ENCODE data around the gene HPCAL4.

The HPCAL4 gene

GRCh38 chr1:39698568-39698967 is 7.3 kb upstream of the HPCAL4 start:
- Histone ChIP-seq H3K9me3 (ENCODE audit: control insufficient read depth, insufficient read depth, low read length) (no peaks in the 10 kb centered on the region), H3K4me1 (ENCODE audit: control insufficient read depth, insufficient read depth, low read length) (no peaks in the 10 kb centered on the region), H3K36me3 (ENCODE audit: control insufficient read depth, insufficient read depth, low read length) (no peaks in the 10 kb centered on the region), H3K9ac (ENCODE audit: low read depth, low read length) (no peak overlapping the region), H3K27me3 (ENCODE audit: control insufficient read depth, insufficient read depth, low read length) (peaks cover 94% of the 10 kb centered on the region), H3K4me3 (ENCODE audit: low read depth, low read length) (no peak overlapping the region)

- Histone ChIP-seq H3K9me3 (ENCODE audit: control insufficient read depth, insufficient read depth, low read length) (no peaks in the 10 kb centered on the region), H3K4me3 (ENCODE audit: low read depth, low read length) (no peak overlapping the region), H3K27me3 (ENCODE audit: control insufficient read depth, insufficient read depth, low read length) (peaks cover 96% of the 10 kb centered on the region), H3K9ac (ENCODE audit: low read depth, low read length) (no peak overlapping the region), H3K36me3 (ENCODE audit: control insufficient read depth, insufficient read depth, low read length) (no peaks in the 10 kb centered on the region), H3K4me1 (ENCODE audit: control insufficient read depth, insufficient read depth, low read length) (no peaks in the 10 kb centered on the region)
Observed at GRCh38 chr1:39696448-39696847, 5.2 kb upstream of the HPCAL4 start.

GRCh38 chr1:39695016-39695415 is 3.8 kb upstream of the HPCAL4 start:
- no peaks in the 10 kb centered on the region for H3K36me3 ChIP-seq (ENCODE audit: control insufficient read depth, insufficient read depth, low read length)

GRCh38 chr1:39694026-39694425 is 2.8 kb upstream of the HPCAL4 start:
- Histone ChIP-seq H3K27me3 (ENCODE audit: control insufficient read depth, insufficient read depth, low read length) (peaks cover 95% of the 10 kb centered on the region), H3K9me3 (ENCODE audit: control insufficient read depth, insufficient read depth, low read length) (no peaks in the 10 kb centered on the region), H3K9ac (ENCODE audit: low read depth, low read length) (no peak overlapping the region), H3K4me3 (ENCODE audit: low read depth, low read length) (no peak overlapping the region), H3K36me3 (ENCODE audit: control insufficient read depth, insufficient read depth, low read length) (no peaks in the 10 kb centered on the region), H3K4me1 (ENCODE audit: control insufficient read depth, insufficient read depth, low read length) (no peaks in the 10 kb centered on the region)

More at GRCh38 chr1:39695016-39695415, 3.8 kb upstream of the HPCAL4 start:
- no peaks in the 10 kb centered on the region for H3K9me3 ChIP-seq (ENCODE audit: control insufficient read depth, insufficient read depth, low read length)
- H3K27me3 ChIP-seq (ENCODE audit: control insufficient read depth, insufficient read depth, low read length): peaks cover 94% of the 10 kb centered on the region
- H3K9ac ChIP-seq (ENCODE audit: low read depth, low read length): no peak overlapping the region
- no peak overlapping the region for H3K4me3 ChIP-seq (ENCODE audit: low read depth, low read length)
- H3K4me1 ChIP-seq (ENCODE audit: control insufficient read depth, insufficient read depth, low read length): no peaks in the 10 kb centered on the region

- H3K9me3 ChIP-seq (ENCODE audit: control insufficient read depth, insufficient read depth, low read length): no peaks in the 10 kb centered on the region
- peak overlapping the region; percentile 55 for H3K4me3 ChIP-seq (ENCODE audit: low read depth, low read length)
- H3K9ac ChIP-seq (ENCODE audit: low read depth, low read length): no peak overlapping the region
- H3K4me1 ChIP-seq (ENCODE audit: control insufficient read depth, insufficient read depth, low read length): no peaks in the 10 kb centered on the region
- peaks cover 95% of the 10 kb centered on the region for H3K27me3 ChIP-seq (ENCODE audit: control insufficient read depth, insufficient read depth, low read length)
- no peaks in the 10 kb centered on the region for H3K36me3 ChIP-seq (ENCODE audit: control insufficient read depth, insufficient read depth, low read length)
Observed at GRCh38 chr1:39692152-39693074, 1.2 kb upstream of the HPCAL4 start.

- peak overlapping the region; percentile 53 for H3K4me3 ChIP-seq (ENCODE audit: low read depth, low read length)
- H3K4me1 ChIP-seq (ENCODE audit: control insufficient read depth, insufficient read depth, low read length): no peaks in the 10 kb centered on the region
- H3K27me3 ChIP-seq (ENCODE audit: control insufficient read depth, insufficient read depth, low read length): peaks cover 95% of the 10 kb centered on the region
- no peaks in the 10 kb centered on the region for H3K9me3 ChIP-seq (ENCODE audit: control insufficient read depth, insufficient read depth, low read length)
- H3K36me3 ChIP-seq (ENCODE audit: control insufficient read depth, insufficient read depth, low read length): no peaks in the 10 kb centered on the region
- no peak overlapping the region for H3K9ac ChIP-seq (ENCODE audit: low read depth, low read length)
Observed at GRCh38 chr1:39690794-39691382, 345 bp downstream of the HPCAL4 start.

GRCh38 chr1:39690225-39690624 is 1.0 kb downstream of the HPCAL4 start:
- Histone ChIP-seq H3K4me1 (ENCODE audit: control insufficient read depth, insufficient read depth, low read length) (no peaks in the 10 kb centered on the region), H3K9me3 (ENCODE audit: control insufficient read depth, insufficient read depth, low read length) (no peaks in the 10 kb centered on the region), H3K27me3 (ENCODE audit: control insufficient read depth, insufficient read depth, low read length) (peaks cover 93% of the 10 kb centered on the region), H3K9ac (ENCODE audit: low read depth, low read length) (no peak overlapping the region), H3K36me3 (ENCODE audit: control insufficient read depth, insufficient read depth, low read length) (no peaks in the 10 kb centered on the region), H3K4me3 (ENCODE audit: low read depth, low read length) (peak overlapping the region; percentile 8)

- Histone ChIP-seq H3K4me3 (ENCODE audit: low read depth, low read length) (peak overlapping the region; percentile 13), H3K9ac (ENCODE audit: low read depth, low read length) (no peak overlapping the region), H3K9me3 (ENCODE audit: control insufficient read depth, insufficient read depth, low read length) (no peaks in the 10 kb centered on the region), H3K27me3 (ENCODE audit: control insufficient read depth, insufficient read depth, low read length) (peaks cover 93% of the 10 kb centered on the region), H3K36me3 (ENCODE audit: control insufficient read depth, insufficient read depth, low read length) (no peaks in the 10 kb centered on the region), H3K4me1 (ENCODE audit: control insufficient read depth, insufficient read depth, low read length) (no peaks in the 10 kb centered on the region)
Observed at GRCh38 chr1:39689635-39690034, 1.6 kb downstream of the HPCAL4 start.

GRCh38 chr1:39689214-39689613 is 2.0 kb downstream of the HPCAL4 start:
- H3K27me3 ChIP-seq (ENCODE audit: control insufficient read depth, insufficient read depth, low read length): peaks cover 93% of the 10 kb centered on the region

GRCh38 chr1:39688706-39689105 is 2.5 kb downstream of the HPCAL4 start:
- H3K4me1 ChIP-seq (ENCODE audit: control insufficient read depth, insufficient read depth, low read length): no peaks in the 10 kb centered on the region
- H3K4me3 ChIP-seq (ENCODE audit: low read depth, low read length): no peak overlapping the region
- no peak overlapping the region for H3K9ac ChIP-seq (ENCODE audit: low read depth, low read length)
- H3K36me3 ChIP-seq (ENCODE audit: control insufficient read depth, insufficient read depth, low read length): no peaks in the 10 kb centered on the region
- H3K9me3 ChIP-seq (ENCODE audit: control insufficient read depth, insufficient read depth, low read length): no peaks in the 10 kb centered on the region
- peaks cover 92% of the 10 kb centered on the region for H3K27me3 ChIP-seq (ENCODE audit: control insufficient read depth, insufficient read depth, low read length)

More at GRCh38 chr1:39689214-39689613, 2.0 kb downstream of the HPCAL4 start:
- H3K4me3 ChIP-seq (ENCODE audit: low read depth, low read length): peak overlapping the region; percentile 13
- H3K4me1 ChIP-seq (ENCODE audit: control insufficient read depth, insufficient read depth, low read length): no peaks in the 10 kb centered on the region
- H3K36me3 ChIP-seq (ENCODE audit: control insufficient read depth, insufficient read depth, low read length): no peaks in the 10 kb centered on the region
- no peak overlapping the region for H3K9ac ChIP-seq (ENCODE audit: low read depth, low read length)
- no peaks in the 10 kb centered on the region for H3K9me3 ChIP-seq (ENCODE audit: control insufficient read depth, insufficient read depth, low read length)

GRCh38 chr1:39687243-39687642 is 4.0 kb downstream of the HPCAL4 start:
- Histone ChIP-seq H3K9me3 (ENCODE audit: control insufficient read depth, insufficient read depth, low read length) (no peaks in the 10 kb centered on the region), H3K36me3 (ENCODE audit: control insufficient read depth, insufficient read depth, low read length) (no peaks in the 10 kb centered on the region), H3K4me1 (ENCODE audit: control insufficient read depth, insufficient read depth, low read length) (no peaks in the 10 kb centered on the region), H3K27me3 (ENCODE audit: control insufficient read depth, insufficient read depth, low read length) (peaks cover 92% of the 10 kb centered on the region), H3K9ac (ENCODE audit: low read depth, low read length) (no peak overlapping the region), H3K4me3 (ENCODE audit: low read depth, low read length) (no peak overlapping the region)

- no peak overlapping the region for H3K9ac ChIP-seq (ENCODE audit: low read depth, low read length)
Observed at GRCh38 chr1:39685071-39685470, 6.2 kb downstream of the HPCAL4 start.

More at GRCh38 chr1:39685071-39685470, 6.2 kb downstream of the HPCAL4 start:
- Histone ChIP-seq H3K4me3 (ENCODE audit: low read depth, low read length) (no peak overlapping the region), H3K9me3 (ENCODE audit: control insufficient read depth, insufficient read depth, low read length) (no peaks in the 10 kb centered on the region), H3K36me3 (ENCODE audit: control insufficient read depth, insufficient read depth, low read length) (no peaks in the 10 kb centered on the region), H3K4me1 (ENCODE audit: control insufficient read depth, insufficient read depth, low read length) (no peaks in the 10 kb centered on the region), H3K27me3 (ENCODE audit: control insufficient read depth, insufficient read depth, low read length) (peaks cover 95% of the 10 kb centered on the region)
